Measurements from ENCODE around the gene ADD1.
A peak's percentile ranks its signal among the peaks of the same experiment; 100 is the strongest.
"Not testable (repeated sequence)": the region's sequence is repeated elsewhere in the genome, so short reads cannot be mapped to it uniquely, and the experiment has no call there.

ADD1 gene

DNA sequence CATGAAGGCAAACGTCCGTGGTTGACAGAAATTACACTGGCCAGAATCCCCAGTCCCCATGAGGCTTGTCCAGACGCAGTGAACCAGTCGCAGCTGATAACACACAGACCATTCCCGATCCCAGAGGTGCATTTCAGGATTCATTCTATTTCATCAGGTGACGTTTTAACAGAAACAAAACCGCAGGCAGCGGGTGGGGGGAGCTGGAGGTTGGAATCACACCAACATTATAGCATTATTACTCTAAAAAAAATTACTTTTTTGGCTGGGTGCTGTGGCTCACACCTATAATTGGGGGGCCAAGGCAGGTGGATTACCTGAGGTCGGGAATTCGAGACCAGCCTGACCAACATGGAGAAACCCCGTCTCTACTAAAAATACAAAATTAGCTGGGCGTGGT, 94.3 kb downstream of the ADD1 start:
- DNase-seq: no peak

DNA sequence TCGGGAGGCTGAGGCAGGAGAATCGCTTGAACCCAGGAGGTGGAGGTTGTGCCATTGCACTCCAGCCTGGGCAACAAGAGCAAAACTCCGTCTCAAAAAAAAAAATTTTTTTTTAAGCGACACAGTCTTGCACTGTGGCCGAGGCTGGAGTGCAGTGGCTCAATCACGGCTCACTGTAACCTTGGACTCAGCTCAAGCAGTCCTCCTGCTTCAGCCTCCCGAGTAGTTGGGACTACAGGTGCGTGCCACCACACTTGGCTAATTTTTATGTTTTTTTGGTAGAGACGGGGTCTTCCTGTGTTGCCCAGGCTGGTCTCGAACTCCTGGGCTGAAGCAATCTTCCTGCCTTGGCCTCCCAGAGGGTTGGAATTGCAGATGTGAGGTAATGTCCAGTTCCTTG, 94.8 kb downstream of the ADD1 start:
- not testable (repeated sequence) for DNase-seq

GRCh38 chr4:2938906-2939305, 95.3 kb downstream of the ADD1 start:
- DNase-seq: no peak

DNA sequence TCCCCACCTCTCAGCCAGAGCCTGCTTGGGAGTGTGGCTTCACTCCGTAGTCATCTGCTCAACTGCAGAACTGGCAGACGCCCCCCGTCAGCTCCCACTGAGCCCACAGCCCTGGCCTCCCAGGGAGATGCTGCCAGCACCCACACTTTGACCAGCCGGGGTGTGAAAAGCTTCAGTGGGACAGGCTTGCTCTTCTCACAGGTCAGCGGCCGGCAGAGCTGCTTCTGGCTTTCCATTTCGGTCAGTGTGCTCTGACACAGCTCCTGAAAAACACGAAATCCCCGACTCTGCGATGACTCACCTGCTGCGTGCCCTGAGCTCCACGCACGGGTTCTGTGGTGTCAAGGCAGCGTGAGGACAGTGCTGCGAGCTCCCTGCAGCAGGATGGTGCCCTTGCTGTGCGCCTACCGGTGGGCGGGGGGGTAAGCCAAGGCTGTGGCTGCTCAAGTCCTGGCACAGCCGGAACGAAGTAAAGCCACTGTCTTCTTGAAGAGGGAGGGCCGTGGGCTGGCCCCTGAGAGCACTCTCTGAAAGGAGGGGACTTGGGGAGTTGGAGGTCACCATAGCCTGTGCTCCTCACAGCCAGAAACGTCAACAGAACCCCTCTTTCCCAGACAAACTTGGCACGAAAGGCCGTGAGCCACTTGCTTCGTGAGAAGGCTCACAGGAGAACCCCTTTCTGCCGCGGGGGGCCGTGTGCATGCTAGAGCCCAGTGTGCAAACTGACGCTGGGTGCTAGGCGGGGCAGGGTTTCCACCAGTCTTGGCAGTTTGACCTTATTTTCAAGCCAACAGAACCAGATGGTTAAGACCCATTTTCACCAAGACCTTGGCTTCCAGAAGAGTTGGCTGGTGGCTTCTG, 96.0 kb downstream of the ADD1 start:
- DNase-seq: no peak

DNA sequence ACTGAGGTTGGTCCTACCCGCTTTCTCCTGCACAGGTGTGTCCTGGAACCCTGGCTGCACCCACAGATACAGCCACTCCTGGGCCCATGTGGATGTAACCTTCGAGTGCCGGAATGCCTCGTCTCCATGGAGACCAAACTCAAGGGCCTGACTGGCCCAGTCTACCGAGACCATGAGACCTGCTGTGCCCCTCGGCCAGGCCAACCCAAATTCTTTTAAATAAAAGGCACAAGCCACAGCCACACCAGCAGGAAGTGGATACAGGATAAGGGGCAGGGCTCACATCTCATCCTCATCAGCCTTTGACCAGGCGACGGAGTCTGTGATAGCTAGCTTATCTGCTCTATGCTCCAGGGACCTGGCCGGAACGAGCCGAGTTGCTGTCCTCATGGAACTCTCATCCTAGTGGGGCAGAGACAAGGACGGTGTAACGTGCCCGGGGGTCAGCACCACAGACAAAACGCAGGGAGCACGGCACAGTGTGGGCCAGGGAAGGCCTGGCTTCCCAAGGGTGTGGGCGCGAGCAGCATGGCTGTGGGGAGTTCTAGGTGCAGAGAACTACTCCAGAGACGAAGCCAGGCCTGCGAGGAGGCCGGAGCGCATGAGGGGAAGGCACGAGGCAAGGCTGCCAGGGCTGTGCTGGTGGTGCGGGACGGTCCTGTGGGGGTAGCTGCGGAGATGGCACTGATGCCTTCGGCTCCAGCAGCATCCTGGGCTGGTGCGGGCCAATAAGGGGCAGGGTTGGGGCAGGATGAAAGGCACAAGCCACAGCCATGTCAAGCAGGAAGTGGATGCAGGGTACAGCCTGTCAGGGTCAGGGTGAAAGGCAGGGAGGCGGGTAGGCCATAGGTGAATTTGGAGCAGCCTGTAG, 96.9 kb downstream of the ADD1 start:
- DNase-seq: no peak

- no peak for DNase-seq
Observed at GRCh38 chr4:2941138-2942036, 97.7 kb downstream of the ADD1 start.

- no peak for DNase-seq
Observed at GRCh38 chr4:2942037-2942531, 98.4 kb downstream of the ADD1 start.

GRCh38 chr4:2942532-2943363, 99.1 kb downstream of the ADD1 start:
- no peak for DNase-seq

DNA sequence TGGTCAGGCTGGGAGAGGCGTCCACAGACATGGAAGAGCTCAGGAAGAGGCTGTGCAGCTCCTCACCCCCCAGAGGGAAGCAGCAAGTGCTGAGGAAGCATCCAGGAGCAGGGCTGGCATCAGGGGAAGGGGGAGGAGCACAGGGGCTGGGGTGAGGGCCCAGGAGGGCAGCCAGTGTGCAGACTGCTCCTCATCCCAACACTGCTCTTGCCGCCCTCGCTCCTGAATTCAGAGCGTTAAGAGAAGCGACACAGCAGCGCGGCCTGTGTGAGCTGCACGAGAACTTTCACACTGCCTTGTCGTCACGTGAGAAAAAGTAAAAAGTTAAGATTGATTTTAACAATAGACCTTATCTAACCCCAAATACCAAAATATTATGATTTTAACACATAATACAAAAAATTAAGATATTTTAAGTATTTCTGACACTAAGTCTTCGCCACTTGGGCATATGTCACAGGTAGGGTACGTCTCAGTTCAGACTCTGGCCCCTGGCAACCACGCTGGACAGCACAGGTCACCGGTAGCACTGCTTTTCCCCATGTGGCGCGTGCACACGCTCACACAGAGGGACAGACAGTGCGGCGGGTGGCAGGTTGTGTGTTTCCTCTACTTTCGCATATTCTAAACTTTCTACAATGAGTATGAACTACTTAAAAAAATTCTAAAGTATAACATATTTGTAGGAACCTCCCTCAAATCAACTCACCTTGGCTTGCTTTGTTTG, 99.9 kb downstream of the ADD1 start:
- DNase-seq: no peak

GRCh38 chr4:2944091-2944482, 100.4 kb downstream of the ADD1 start:
- no peak for DNase-seq

DNA sequence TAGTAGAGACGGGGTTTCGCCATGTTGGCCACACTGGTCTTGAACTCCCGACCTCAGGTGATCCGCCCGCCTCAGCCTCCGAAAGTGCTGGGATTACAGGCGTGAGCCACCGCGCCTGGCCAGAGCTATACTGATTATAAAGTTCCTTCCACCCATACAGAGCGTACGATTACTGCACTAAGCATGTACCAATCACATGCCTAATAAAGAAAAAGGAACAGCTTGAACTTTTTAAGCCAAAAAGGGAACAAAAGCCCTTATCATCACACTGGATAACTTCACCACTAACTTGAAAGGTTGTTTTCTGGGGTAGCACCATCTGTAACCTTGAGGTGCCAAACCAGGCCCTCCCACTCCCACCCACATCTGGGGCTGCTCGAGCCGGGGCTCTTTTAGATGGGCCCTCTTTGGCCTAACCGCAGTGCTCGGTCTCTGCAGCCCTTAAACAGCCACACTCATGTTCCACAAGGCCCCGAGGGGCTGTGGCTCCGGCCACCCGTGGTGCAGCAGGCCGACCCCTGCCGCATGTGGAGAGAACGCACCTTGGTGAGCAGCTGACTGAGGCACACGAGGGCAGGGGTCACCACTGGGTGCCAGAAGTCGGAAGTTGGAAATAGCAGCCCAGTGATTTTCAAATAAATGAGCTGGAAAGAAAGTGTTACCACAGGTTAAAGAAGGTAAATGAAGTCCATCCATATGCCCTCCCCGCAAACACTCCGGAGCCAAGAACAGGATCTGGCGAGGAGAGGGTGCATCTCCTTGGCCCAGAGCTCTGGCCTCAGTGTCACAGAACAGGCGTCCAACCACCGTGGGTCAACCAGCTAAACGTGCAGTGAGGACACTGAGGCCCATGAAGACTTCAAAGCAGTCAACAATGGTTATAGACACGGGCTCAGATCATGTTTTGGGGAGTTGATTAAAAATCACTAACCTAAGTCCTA, 101.2 kb downstream of the ADD1 start:
- DNase-seq: no peak

DNA sequence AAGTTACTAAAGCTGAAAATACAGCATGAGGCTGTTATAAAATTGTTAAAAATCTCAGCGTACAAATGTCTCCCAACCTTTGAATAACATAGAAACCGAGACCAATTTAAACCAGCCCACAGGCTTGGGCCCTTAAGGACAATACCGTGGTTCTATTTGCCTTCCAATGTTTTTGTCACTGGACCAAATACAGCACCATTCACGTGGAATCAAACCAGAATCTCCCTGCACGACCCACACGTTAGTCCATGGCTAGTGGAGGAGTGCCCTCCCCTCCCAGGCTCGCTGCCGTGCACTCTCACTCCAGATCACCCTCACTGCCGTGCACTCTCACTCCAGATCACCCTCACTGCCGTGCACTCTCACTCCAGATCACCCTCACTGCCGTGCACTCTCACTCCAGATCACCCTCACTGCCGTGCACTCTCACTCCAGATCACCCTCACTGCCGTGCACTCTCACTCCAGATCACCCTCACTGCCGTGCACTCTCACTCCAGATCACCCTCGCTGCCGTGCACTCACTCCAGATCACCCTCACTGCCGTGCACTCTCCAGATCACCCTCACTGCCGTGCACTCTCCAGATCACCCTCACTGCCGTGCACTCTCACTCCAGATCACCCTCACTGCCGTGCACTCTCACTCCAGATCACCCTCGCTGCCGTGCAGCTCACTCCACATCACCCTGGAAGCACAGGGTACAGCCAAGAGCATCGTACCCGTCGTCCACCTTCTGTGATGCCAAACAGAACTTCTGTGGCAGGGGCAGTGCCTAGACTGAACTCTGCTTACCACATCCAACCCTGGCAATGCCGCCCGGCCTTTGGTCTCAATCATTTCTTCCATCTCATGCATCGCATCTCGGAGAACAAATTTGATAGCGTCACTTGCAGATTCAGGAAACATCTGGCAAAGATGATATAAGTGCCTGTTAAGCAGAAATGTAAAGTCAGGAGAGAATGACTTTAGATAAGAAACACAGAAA, 102.3 kb downstream of the ADD1 start:
- not testable (repeated sequence) for DNase-seq

DNA sequence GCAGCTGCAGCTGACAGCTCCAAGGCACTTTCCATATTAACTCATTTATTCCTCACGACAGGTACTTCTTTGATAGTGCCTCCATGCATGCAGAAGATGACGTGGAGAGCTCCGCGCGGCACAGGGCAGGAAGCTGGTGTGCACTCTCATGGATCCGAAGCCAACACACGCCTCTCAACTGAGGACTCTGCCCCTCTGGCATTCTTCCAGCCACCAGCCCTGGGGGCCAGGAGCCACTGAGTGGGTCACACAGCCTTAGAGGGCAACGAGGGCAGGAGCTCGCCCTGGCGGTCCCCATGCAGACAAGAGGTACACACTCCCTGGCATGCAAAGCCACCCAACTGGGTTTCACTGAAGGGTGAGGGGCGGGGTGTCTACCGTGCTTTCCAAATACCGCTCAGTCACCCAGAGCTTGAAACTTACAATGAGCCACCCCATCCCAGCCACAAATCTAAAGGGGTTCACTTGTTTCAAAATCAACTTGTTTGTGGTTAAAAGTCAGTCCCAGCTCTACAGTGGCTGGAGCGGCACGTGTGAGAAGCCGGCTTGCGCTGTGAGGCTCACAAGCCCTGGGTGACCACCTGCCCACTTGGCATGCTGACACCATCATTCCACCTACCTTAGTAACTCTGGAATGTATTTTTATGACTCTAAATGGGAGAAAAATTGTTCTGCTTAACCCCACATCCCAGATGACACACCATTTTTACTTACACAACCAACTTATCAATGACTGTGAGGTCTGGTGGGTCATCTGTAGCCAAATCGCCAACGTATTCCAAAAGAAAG, 103.4 kb downstream of the ADD1 start:
- no peak for DNase-seq

DNA sequence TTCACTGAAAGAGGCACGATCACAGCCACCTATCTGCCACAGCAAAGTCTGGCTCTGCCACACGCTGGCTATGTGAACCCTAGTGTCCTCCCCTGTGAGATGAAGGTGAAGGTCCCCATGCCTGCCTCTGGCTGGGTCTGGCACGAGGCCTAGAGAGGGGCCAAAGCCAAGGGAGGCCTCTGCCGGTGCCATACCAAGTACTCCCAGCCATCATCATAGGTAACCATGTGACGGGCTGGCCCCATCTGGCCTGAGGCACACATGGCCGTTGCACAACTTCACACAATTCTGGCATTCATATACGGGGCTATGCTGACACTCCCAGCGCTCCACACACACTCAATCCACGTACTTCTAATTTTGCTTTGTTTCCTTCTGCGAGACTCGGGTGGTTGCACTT, 104.3 kb downstream of the ADD1 start:
- no peak for DNase-seq

DNA sequence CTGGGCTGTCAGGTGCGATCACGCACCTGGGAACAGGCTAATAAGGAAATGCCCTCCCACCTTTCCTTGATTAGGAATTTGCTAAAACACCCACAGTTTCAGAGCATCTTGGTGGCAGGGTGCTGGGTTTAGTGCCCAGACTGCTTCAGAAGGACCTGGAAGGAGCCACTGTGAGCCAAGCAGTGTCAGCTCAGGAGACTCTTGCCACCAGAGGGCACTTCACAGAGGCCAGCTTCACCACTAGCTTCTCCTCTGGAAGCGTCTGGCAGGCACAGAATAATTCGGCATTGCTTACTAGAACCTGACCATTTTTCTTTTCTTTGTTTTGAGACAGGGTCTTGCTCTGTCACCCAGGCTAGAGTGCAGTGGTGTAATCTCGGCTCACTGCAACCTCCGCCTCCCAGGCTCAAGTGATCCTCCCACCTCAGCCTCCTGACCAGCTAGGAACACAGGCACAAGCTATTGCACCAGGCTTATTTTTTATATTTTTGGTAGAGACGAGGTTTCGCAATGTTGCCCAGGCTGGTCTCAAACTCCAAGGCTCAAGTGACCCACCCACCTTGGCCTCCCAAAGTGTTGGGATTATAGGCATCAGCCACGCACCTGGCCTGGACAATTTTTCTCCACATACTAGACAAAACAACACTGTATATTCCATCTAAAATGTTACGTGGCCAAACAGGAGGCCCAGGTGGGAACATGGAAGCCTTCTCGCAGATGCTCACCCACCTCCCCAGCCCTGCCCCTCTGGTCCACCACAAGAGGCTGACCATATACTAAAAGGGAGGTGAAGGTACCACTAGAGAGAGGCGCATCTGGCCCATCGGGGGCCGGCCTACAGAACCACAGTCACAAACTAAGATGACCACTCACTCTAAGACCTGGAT, 105.5 kb downstream of the ADD1 start:
- peak in 1 of 2 experiments; percentile 33 for DNase-seq

- no peak for DNase-seq
Observed at GRCh38 chr4:2949782-2950125, 106.1 kb downstream of the ADD1 start.
